ENCODE measurements around the gene KDF1.
"Not testable (repeated sequence)": the region's sequence is repeated elsewhere in the genome, so short reads cannot be mapped to it uniquely, and the experiment has no call there.

The KDF1 gene

GRCh38 chr1:26959270-26959669, 998 bp downstream of the KDF1 start:
- in situ Hi-C loops (cut with MboI; ENCODE audit: low sequenced_read_pairs): no loop called here

GRCh38 chr1:26957306-26957705, 3.0 kb downstream of the KDF1 start:
- in situ Hi-C loops (cut with MboI; ENCODE audit: low sequenced_read_pairs): no loop called here

- in situ Hi-C loops (cut with MboI; ENCODE audit: low sequenced_read_pairs): no loop called here
Measured at GRCh38 chr1:26956321-26956720, 3.9 kb downstream of the KDF1 start.

- in situ Hi-C loops (cut with MboI; ENCODE audit: low sequenced_read_pairs): no loop called here
Measured at GRCh38 chr1:26953374-26953773, 6.9 kb downstream of the KDF1 start.

- in situ Hi-C loops (cut with MboI; ENCODE audit: low sequenced_read_pairs): no loop called here
Measured at GRCh38 chr1:26951821-26952497, 8.3 kb downstream of the KDF1 start.

- in situ Hi-C loops (cut with MboI; ENCODE audit: low sequenced_read_pairs): no loop called here
Measured at GRCh38 chr1:26951216-26951615, 9.1 kb downstream of the KDF1 start.

- in situ Hi-C loops (cut with MboI; ENCODE audit: low sequenced_read_pairs): no loop called here
Measured at GRCh38 chr1:26950602-26951001, 9.7 kb downstream of the KDF1 start.

- in situ Hi-C loops (cut with MboI; ENCODE audit: low sequenced_read_pairs): no loop called here
Measured at GRCh38 chr1:26949926-26950319, 10.3 kb downstream of the KDF1 start.

GRCh38 chr1:26949266-26949925, 10.9 kb downstream of the KDF1 start:
- in situ Hi-C loops (cut with MboI; ENCODE audit: low sequenced_read_pairs): no loop called here

GRCh38 chr1:26948725-26949057, 11.6 kb downstream of the KDF1 start:
- in situ Hi-C loops (cut with MboI; ENCODE audit: low sequenced_read_pairs): not testable (repeated sequence)

GRCh38 chr1:26946270-26946669, 14.0 kb downstream of the KDF1 start:
- in situ Hi-C loops (cut with MboI; ENCODE audit: low sequenced_read_pairs): no loop called here

GRCh38 chr1:26945728-26946127, 14.5 kb downstream of the KDF1 start:
- in situ Hi-C loops (cut with MboI; ENCODE audit: low sequenced_read_pairs): no loop called here

- in situ Hi-C loops (cut with MboI; ENCODE audit: low sequenced_read_pairs): no loop called here
Measured at GRCh38 chr1:26945138-26945537, 15.1 kb downstream of the KDF1 start.

GRCh38 chr1:26942656-26943055, 17.6 kb downstream of the KDF1 start:
- in situ Hi-C loops (cut with MboI; ENCODE audit: low sequenced_read_pairs): no loop called here

- in situ Hi-C loops (cut with MboI; ENCODE audit: low sequenced_read_pairs): no loop called here
Measured at GRCh38 chr1:26941311-26941710, 19.0 kb downstream of the KDF1 start.

GRCh38 chr1:26938659-26939025, 21.6 kb downstream of the KDF1 start:
- in situ Hi-C loops (cut with MboI; ENCODE audit: low sequenced_read_pairs): no loop called here

GRCh38 chr1:26938004-26938658, 22.1 kb downstream of the KDF1 start:
- in situ Hi-C loops (cut with MboI; ENCODE audit: low sequenced_read_pairs): no loop called here

- in situ Hi-C loops (cut with MboI; ENCODE audit: low sequenced_read_pairs): no loop called here
Measured at GRCh38 chr1:26936823-26937222, 23.4 kb downstream of the KDF1 start.

- in situ Hi-C loops (cut with MboI; ENCODE audit: low sequenced_read_pairs): no loop called here
Measured at GRCh38 chr1:26932531-26932930, 27.7 kb downstream of the KDF1 start.

- in situ Hi-C loops (cut with MboI; ENCODE audit: low sequenced_read_pairs): no loop called here
Measured at GRCh38 chr1:26923711-26924110, 36.6 kb downstream of the KDF1 start.

GRCh38 chr1:26922901-26923300, 37.4 kb downstream of the KDF1 start:
- in situ Hi-C loops (cut with MboI; ENCODE audit: low sequenced_read_pairs): no loop called here

- in situ Hi-C loops (cut with MboI; ENCODE audit: low sequenced_read_pairs): no loop called here
Measured at GRCh38 chr1:26922431-26922729, 37.9 kb downstream of the KDF1 start.

Data from HL-60/S4 treated with phorbol 12-myristate 13-acetate at 8.2 ng/mL for 4 days and 3 days (cell line).